Neuronal stem cell (in vitro differentiated cells): ENCODE results near the gene RIN3.
A peak's percentile ranks its signal among the peaks of the same experiment; 100 is the strongest.

Source experiments
- DNase-seq: peaks from one replicate; pipeline ENCODE4 v3.0.0-alpha.2; 2013; ENCODE audit warnings: low spot score
- H2AFZ ChIP-seq: one replicate; pipeline ENCODE4 v1.6.1; 2013; ENCODE audit warnings: mild to moderate bottlenecking, low read length, inconsistent platforms
- H2AK5ac ChIP-seq: 2 replicates; pipeline ENCODE4 v1.6.1; 2013; ENCODE audit warnings: low read depth, mild to moderate bottlenecking, inconsistent platforms, low read length, moderate library complexity, mixed read lengths
- H2BK120ac ChIP-seq: 2 replicates; pipeline ENCODE4 v1.6.1; 2013; ENCODE audit warnings: low read depth, mild to moderate bottlenecking, inconsistent platforms, low read length, moderate library complexity, mixed read lengths
- H2BK12ac ChIP-seq: one replicate; pipeline ENCODE4 v1.6.1; 2013; ENCODE audit warnings: low read length, inconsistent platforms
- H2BK15ac ChIP-seq: 2 replicates; pipeline ENCODE4 v1.6.1; 2013; ENCODE audit warnings: mild to moderate bottlenecking, low read length, inconsistent platforms, mixed read lengths
- H2BK5ac ChIP-seq: one replicate; pipeline ENCODE4 v1.6.1; 2013; ENCODE audit warnings: inconsistent platforms, mild to moderate bottlenecking, low read length, moderate library complexity
- H3K14ac ChIP-seq: one replicate; pipeline ENCODE4 v1.6.1; 2013; ENCODE audit warnings: low read length, inconsistent platforms
- H3K18ac ChIP-seq: 2 replicates; pipeline ENCODE4 v1.6.1; 2013; ENCODE audit warnings: low read length, inconsistent platforms
- H3K23ac ChIP-seq: 2 replicates; pipeline ENCODE4 v1.6.1; 2013; ENCODE audit warnings: low read depth, mild to moderate bottlenecking, mixed read lengths, low read length, inconsistent platforms; ENCODE audit not compliant: poor library complexity
- H3K27ac ChIP-seq: replicated peaks from 3 replicates; pipeline ENCODE4 v1.5.1; 2013; ENCODE audit warnings: low read length, inconsistent platforms
- H3K27me3 ChIP-seq, 3 experiments: 2 replicates each; pipeline ENCODE4 v1.6.1; 2013; ENCODE audit warnings: low read length in 3 of 3, mild to moderate bottlenecking in 2 of 3, inconsistent platforms in 1 of 3, low read depth in 1 of 3, mixed read lengths in 1 of 3, moderate library complexity in 1 of 3; ENCODE audit not compliant: control insufficient read depth in 3 of 3, insufficient read depth in 3 of 3
- H3K36me3 ChIP-seq, 2 donors: replicated peaks in 1 of 2; 2 replicates each; pipeline ENCODE4 v1.6.1; 2013; ENCODE audit warnings: low read length in 2 of 2; ENCODE audit not compliant: control insufficient read depth in 2 of 2, insufficient read depth in 2 of 2
- H3K4ac ChIP-seq: 2 replicates; pipeline ENCODE4 v1.6.1; 2013; ENCODE audit warnings: inconsistent platforms, mild to moderate bottlenecking, low read length, moderate library complexity
- H3K4me1 ChIP-seq, 2 donors: 1 replicate in 1 of 2; 2 replicates in 1 of 2; pipeline ENCODE4 v1.6.1; 2013; ENCODE audit warnings: low read length in 2 of 2, low read depth in 1 of 2; ENCODE audit not compliant: control insufficient read depth in 2 of 2, insufficient read depth in 1 of 2
- H3K4me2 ChIP-seq: one replicate; pipeline ENCODE4 v1.6.1; 2013; ENCODE audit warnings: mild to moderate bottlenecking, low read length, inconsistent platforms; ENCODE audit not compliant: insufficient read depth, poor library complexity, severe bottlenecking
- H3K4me3 ChIP-seq, 2 donors: 2 replicates each; pipeline ENCODE4 v1.5.1; 2013; ENCODE audit warnings: low read length in 2 of 2, mild to moderate bottlenecking in 2 of 2, inconsistent platforms in 1 of 2, moderate library complexity in 1 of 2
- H3K79me1 ChIP-seq: one replicate; pipeline ENCODE4 v1.6.1; 2013; ENCODE audit warnings: low read depth, mild to moderate bottlenecking, inconsistent platforms, low read length, moderate library complexity
- H3K9ac ChIP-seq: one replicate; pipeline ENCODE4 v1.6.1; 2013; ENCODE audit warnings: mild to moderate bottlenecking, low read depth, low read length, inconsistent platforms; ENCODE audit not compliant: poor library complexity
- H3K9me3 ChIP-seq, 2 donors: replicated peaks in 1 of 2; 2 replicates each; pipeline versions ENCODE3 to v1.6.1; 2013; ENCODE audit warnings: low read length in 2 of 2, mild to moderate bottlenecking in 2 of 2, inconsistent platforms in 1 of 2, low read depth in 1 of 2, mixed read lengths in 1 of 2, moderate library complexity in 1 of 2; ENCODE audit not compliant: control insufficient read depth in 2 of 2, insufficient read depth in 1 of 2
- H4K8ac ChIP-seq: one replicate; pipeline ENCODE4 v1.6.1; 2013; ENCODE audit warnings: low read depth, mild to moderate bottlenecking, inconsistent platforms, low read length, moderate library complexity
- H4K91ac ChIP-seq: one replicate; pipeline ENCODE4 v1.6.1; 2013; ENCODE audit warnings: low read length, low read depth, mild to moderate bottlenecking, inconsistent platforms; ENCODE audit not compliant: poor library complexity
- WGBS, 2 donors: extraction: QIAGEN DNeasy Blood & Tissue Kit; methylation state at CpG; one replicate each; pipeline ENCODE4 v1.1.7; 2013; ENCODE audit warnings: missing lambda C conversion rate in 2 of 2, mixed read lengths in 1 of 2; ENCODE audit not compliant: insufficient read length in 2 of 2, insufficient replicate concordance in 1 of 2; ENCODE audit errors: extremely low coverage in 2 of 2; 5-methylcytosine and 5-hydroxymethylcytosine counted together

Gene RIN3

GRCh38 chr14:92644970-92645515 lies 131.5 kb downstream of the RIN3 start:
- Histone ChIP-seq H3K18ac (no peak overlapping the region), H2AFZ (no peak overlapping the region), H2BK120ac (no peak overlapping the region), H3K4ac (no peak overlapping the region), H3K23ac (no peak overlapping the region), H2BK15ac (no peak overlapping the region), H3K36me3 (no peaks in the 10 kb centered on the region), H2BK12ac (no peak overlapping the region), H3K79me1 (no peaks in the 10 kb centered on the region), H2BK5ac (no peak overlapping the region), H3K14ac (no peak overlapping the region), H3K4me1 (peaks cover 0 to 5% of the 10 kb centered on the region in 2 donors), H4K8ac (no peak overlapping the region), H4K91ac (no peak overlapping the region), H3K9me3 (peaks cover 0 to 12% of the 10 kb centered on the region in 2 donors), H3K27ac (no peak overlapping the region), H3K4me2 (no peak overlapping the region), H3K4me3 (peak overlapping the region in 1 of 2 donors; percentile 1), H3K9ac (no peak overlapping the region), H2AK5ac (no peak overlapping the region), H3K27me3 (no peaks in the 10 kb centered on the region)
- no CpG with 5 or more reads among the region's 9 CpGs for WGBS, 2 donors
- no peak for DNase-seq

GRCh38 chr14:92645841-92646478 lies 132.4 kb downstream of the RIN3 start:
- H3K27me3 ChIP-seq: no peaks in the 10 kb centered on the region
- H3K9me3 ChIP-seq: peaks cover 0 to 12% of the 10 kb centered on the region in 2 donors
- no peak overlapping the region for H3K4ac ChIP-seq
- no peak overlapping the region for H3K14ac ChIP-seq
- H3K9ac ChIP-seq: no peak overlapping the region
- WGBS, 2 donors: no CpG with 5 or more reads among the region's 13 CpGs
- H2BK12ac ChIP-seq: no peak overlapping the region
- H3K4me3 ChIP-seq: no peak overlapping the region
- H3K4me2 ChIP-seq: no peak overlapping the region
- no peak overlapping the region for H3K23ac ChIP-seq
- no peak overlapping the region for H3K18ac ChIP-seq
- no peak overlapping the region for H2BK5ac ChIP-seq
- H2AFZ ChIP-seq: no peak overlapping the region
- H3K36me3 ChIP-seq: no peaks in the 10 kb centered on the region
- H3K4me1 ChIP-seq: peaks cover 0 to 5% of the 10 kb centered on the region in 2 donors
- no peak overlapping the region for H2AK5ac ChIP-seq
- no peaks in the 10 kb centered on the region for H3K79me1 ChIP-seq
- no peak overlapping the region for H2BK120ac ChIP-seq
- no peak overlapping the region for H4K8ac ChIP-seq
- no peak for DNase-seq
- H3K27ac ChIP-seq: no peak overlapping the region
- H4K91ac ChIP-seq: no peak overlapping the region
- no peak overlapping the region for H2BK15ac ChIP-seq

GRCh38 chr14:92646952-92647796 lies 133.6 kb downstream of the RIN3 start:
- DNase-seq: no peak
- Histone ChIP-seq H3K4me3 (no peak overlapping the region), H4K91ac (no peak overlapping the region), H3K27me3 (no peaks in the 10 kb centered on the region), H3K79me1 (no peaks in the 10 kb centered on the region), H2BK12ac (no peak overlapping the region), H3K4me2 (no peak overlapping the region), H2BK15ac (no peak overlapping the region), H2AFZ (no peak overlapping the region), H3K23ac (peak overlapping the region; percentile 51), H3K36me3 (peaks cover 0 to under 1% of the 10 kb centered on the region in 2 donors), H3K4ac (no peak overlapping the region), H2BK5ac (no peak overlapping the region), H2BK120ac (no peak overlapping the region), H3K14ac (no peak overlapping the region), H3K4me1 (peaks cover 0 to 5% of the 10 kb centered on the region in 2 donors), H4K8ac (no peak overlapping the region), H3K9ac (no peak overlapping the region), H3K27ac (no peak overlapping the region), H3K9me3 (peaks cover 0 to 12% of the 10 kb centered on the region in 2 donors), H3K18ac (no peak overlapping the region), H2AK5ac (no peak overlapping the region)
- WGBS, 2 donors: no CpG with 5 or more reads among the region's 9 CpGs

- Histone ChIP-seq H2BK120ac (no peak overlapping the region), H3K4me3 (no peak overlapping the region), H3K4me2 (no peak overlapping the region), H3K14ac (no peak overlapping the region), H3K79me1 (no peaks in the 10 kb centered on the region), H3K36me3 (peaks cover 0 to 4% of the 10 kb centered on the region in 2 donors), H2BK12ac (no peak overlapping the region), H3K9ac (no peak overlapping the region), H4K91ac (no peak overlapping the region), H3K9me3 (peaks cover 0 to 12% of the 10 kb centered on the region in 2 donors), H3K4ac (no peak overlapping the region), H2AFZ (no peak overlapping the region), H3K27me3 (no peaks in the 10 kb centered on the region), H3K4me1 (peaks cover 0 to 5% of the 10 kb centered on the region in 2 donors), H3K27ac (no peak overlapping the region), H2BK15ac (no peak overlapping the region), H2AK5ac (no peak overlapping the region), H3K23ac (peak overlapping the region; percentile 51), H4K8ac (no peak overlapping the region), H2BK5ac (no peak overlapping the region), H3K18ac (no peak overlapping the region)
- no CpG with 5 or more reads among the region's 4 CpGs for WGBS, 2 donors
- no peak for DNase-seq
Measured at GRCh38 chr14:92647797-92648279, 134.3 kb downstream of the RIN3 start.
